B cell (primary cell): ENCODE results near the gene MRTFA.

ENCODE experiments used
- EZH2 ChIP-seq: IDR thresholded peaks from 2 replicates; pipeline ENCODE4 v1.6.1; 2012; ENCODE audit warnings: borderline replicate concordance, low read depth, mild to moderate bottlenecking, moderate library complexity, low read length; ENCODE audit not compliant: insufficient read depth, poor library complexity, severe bottlenecking
- TF ChIP-seq, protein P1 (sequence below): fragments of 200-600 bp; IDR thresholded peaks from one replicate; pipeline ENCODE4 v1.8.0; 2022; ENCODE audit warnings: antibody characterized with exemption, mild to moderate bottlenecking

DNA sequence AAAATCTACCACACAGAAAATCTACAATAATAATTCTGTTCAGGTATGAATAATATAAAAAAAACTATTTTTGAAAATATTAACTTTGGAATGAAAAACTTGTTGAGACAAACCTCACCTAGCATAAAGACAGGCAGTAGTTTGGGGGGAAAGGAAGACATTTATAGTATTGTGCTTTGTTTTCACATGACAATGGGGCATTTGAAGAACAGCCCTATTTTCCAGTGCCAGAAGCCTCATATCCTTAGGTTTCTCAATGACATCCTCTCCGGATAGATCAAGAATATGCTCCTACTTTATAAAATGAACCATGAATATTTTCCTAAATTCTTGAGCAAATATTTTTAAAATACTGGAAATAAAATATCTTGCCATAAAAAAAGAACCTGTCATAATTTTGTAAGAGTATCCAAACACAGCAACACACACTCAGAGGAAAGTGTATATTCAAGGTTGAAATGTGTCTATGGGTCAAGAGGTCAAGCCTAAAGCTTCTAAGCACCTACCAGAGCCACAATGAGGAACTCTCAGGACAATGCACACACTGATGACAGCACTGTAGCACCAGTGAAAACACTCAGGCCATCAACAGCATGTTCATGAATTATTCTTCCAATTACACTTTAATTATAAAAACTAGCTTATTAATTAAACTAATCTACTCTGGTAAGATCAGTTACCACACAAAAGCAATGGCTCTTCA lies 68.7 kb downstream of the MRTFA start:
- TF ChIP-seq, protein P1, sequence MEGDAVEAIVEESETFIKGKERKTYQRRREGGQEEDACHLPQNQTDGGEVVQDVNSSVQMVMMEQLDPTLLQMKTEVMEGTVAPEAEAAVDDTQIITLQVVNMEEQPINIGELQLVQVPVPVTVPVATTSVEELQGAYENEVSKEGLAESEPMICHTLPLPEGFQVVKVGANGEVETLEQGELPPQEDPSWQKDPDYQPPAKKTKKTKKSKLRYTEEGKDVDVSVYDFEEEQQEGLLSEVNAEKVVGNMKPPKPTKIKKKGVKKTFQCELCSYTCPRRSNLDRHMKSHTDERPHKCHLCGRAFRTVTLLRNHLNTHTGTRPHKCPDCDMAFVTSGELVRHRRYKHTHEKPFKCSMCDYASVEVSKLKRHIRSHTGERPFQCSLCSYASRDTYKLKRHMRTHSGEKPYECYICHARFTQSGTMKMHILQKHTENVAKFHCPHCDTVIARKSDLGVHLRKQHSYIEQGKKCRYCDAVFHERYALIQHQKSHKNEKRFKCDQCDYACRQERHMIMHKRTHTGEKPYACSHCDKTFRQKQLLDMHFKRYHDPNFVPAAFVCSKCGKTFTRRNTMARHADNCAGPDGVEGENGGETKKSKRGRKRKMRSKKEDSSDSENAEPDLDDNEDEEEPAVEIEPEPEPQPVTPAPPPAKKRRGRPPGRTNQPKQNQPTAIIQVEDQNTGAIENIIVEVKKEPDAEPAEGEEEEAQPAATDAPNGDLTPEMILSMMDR, result no peak
- no peak for TF ChIP-seq EZH2
